Retina (tissue), 1 donor: Measurements from ENCODE around the gene RNF113A.
"Not testable (repeated sequence)": the region's sequence is repeated elsewhere in the genome, so short reads cannot be mapped to it uniquely, and the experiment has no call there.

Source experiments
- DNase-seq: peaks from one replicate; pipeline ENCODE4 v3.0.0-alpha.2; 2016

The RNF113A gene

DNA sequence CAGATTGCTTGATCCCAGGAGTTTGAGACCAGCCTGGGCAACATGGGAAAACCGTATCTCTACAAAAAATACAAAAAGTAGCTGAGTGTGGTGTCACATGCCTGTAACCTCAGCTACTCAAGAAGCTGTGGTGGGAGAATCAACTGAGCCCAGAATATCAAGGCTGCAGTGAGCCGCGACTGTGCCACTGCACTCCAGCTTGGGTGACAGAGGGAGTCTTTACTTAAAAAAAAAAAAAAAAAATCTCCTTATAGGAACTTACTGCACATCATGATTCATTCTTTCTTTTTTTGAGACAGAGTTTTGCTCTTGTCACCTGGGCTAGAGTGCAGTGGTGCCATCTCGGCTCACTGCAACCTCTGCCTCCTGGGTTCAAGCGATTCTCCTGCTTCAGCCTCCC is 43.1 kb downstream of the RNF113A start:
- no peak for DNase-seq

GRCh38 chrX:119826399-119826959 is 45.1 kb downstream of the RNF113A start:
- DNase-seq, result no peak

DNA sequence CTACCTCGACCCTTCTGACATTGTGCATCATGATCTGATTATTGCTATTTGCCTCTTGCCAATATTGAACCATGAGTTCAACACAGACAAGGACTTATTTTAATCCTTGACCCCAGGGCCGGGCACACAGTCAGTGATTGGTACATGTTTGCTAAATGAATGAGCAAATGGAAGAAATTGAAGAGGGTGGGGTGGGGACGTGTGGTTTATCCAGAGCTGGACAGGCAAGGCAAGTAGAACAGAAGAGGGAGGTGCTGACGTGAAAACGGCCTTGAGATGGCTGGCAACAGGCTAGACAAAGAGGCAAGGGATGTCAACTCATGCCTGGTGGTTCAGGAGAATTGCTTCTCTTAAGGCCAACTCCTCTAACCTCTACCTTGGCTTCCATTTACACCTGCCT is 47.3 kb downstream of the RNF113A start:
- not testable (repeated sequence) for DNase-seq

- DNase-seq, result not testable (repeated sequence)
Measured at GRCh38 chrX:119821703-119822102, 49.8 kb downstream of the RNF113A start.
